Chondrocyte (in vitro differentiated cells): ENCODE data around the gene PLEKHG2. TPM values are rescaled to one million over a fixed set of nuclear protein-coding genes. Genes with fewer than 3 reads are reported as not detected.

ENCODE experiments used
- DNase-seq: peaks from one replicate; pipeline ENCODE4 v3.0.0; 2021; ENCODE audit warnings: mixed read lengths, low spot score
- H3K27ac Mint-ChIP-seq: one replicate; pipeline ENCODE4 v1.8.0; 2021; ENCODE audit warnings: mild to moderate bottlenecking, moderate library complexity, mixed read lengths; ENCODE audit not compliant: unreplicated experiment
- H3K27me3 Mint-ChIP-seq: 2 replicates; pipeline ENCODE4 v1.8.0; 2021; ENCODE audit warnings: low read depth, mixed read lengths
- H3K36me3 Mint-ChIP-seq: 2 replicates; pipeline ENCODE4 v1.8.0; 2021; ENCODE audit warnings: low read depth, mixed read lengths
- H3K4me1 Mint-ChIP-seq: 2 replicates; pipeline ENCODE4 v1.8.0; 2021; ENCODE audit warnings: low read depth, mild to moderate bottlenecking, mixed read lengths
- H3K4me3 Mint-ChIP-seq: one replicate; pipeline ENCODE4 v1.8.0; 2021; ENCODE audit warnings: mild to moderate bottlenecking, moderate library complexity, mixed read lengths; ENCODE audit not compliant: unreplicated experiment
- H3K9me3 Mint-ChIP-seq: 2 replicates; pipeline ENCODE4 v1.8.0; 2021; ENCODE audit warnings: low read depth, mixed read lengths
- CTCF ChIP-seq: fragments of 200-600 bp; sonication (generic); IDR thresholded peaks from 2 replicates; pipeline ENCODE4 v1.5.0; 2021; ENCODE audit warnings: antibody characterized with exemption, mild to moderate bottlenecking, moderate library complexity
- total RNA-seq: library from RNA; stranded (reverse); gene quantifications from 3 replicates; pipeline ENCODE4 v1.2.1, GENCODE V29; 2021

The PLEKHG2 gene
- total RNA-seq, 1 donor from 2014 or later, result 150 TPM

- Mint-ChIP-seq H3K27me3 (no peaks in the 10 kb centered on the region), H3K4me3 (peak overlapping the region; percentile 97), H3K9me3 (no peaks in the 10 kb centered on the region), H3K27ac (peak overlapping the region; percentile 98), H3K36me3 (peaks cover 24% of the 10 kb centered on the region), H3K4me1 (peaks cover 29% of the 10 kb centered on the region)
- DNase-seq, result no peak
- no peak for TF ChIP-seq CTCF
These were observed 22.1 kb upstream of the PLEKHG2 start for GRCh38 chr19:39390451-39390750.

GRCh38 chr19:39390751-39391437 is 21.6 kb upstream of the PLEKHG2 start, which contains the start of the genes MED29 and PAF1:
TSS of gene MED29 (plus strand) at chr19:39391378. CDS start at chr19:39391423, 45 bp downstream.
TSS of gene PAF1 (minus strand) at chr19:39391106. CDS start at chr19:39390864, 242 bp downstream.
- H3K36me3 Mint-ChIP-seq, result peaks cover 23% of the 10 kb centered on the region
- H3K4me3 Mint-ChIP-seq, result peak within 1 kb of the TSS; percentile 97
- H3K4me1 Mint-ChIP-seq, result peaks cover 29% of the 10 kb centered on the region

GRCh38 chr19:39397360-39398296 is 14.8 kb upstream of the PLEKHG2 start:
- peaks cover 6% of the 10 kb centered on the region for H3K36me3 Mint-ChIP-seq
- no peak for DNase-seq
- peaks cover 35% of the 10 kb centered on the region for H3K4me1 Mint-ChIP-seq
- peak overlapping the region; percentile 86 for H3K27ac Mint-ChIP-seq
- no peaks in the 10 kb centered on the region for H3K9me3 Mint-ChIP-seq
- TF ChIP-seq CTCF, result peak; percentile 96
- no peaks in the 10 kb centered on the region for H3K27me3 Mint-ChIP-seq
- H3K4me3 Mint-ChIP-seq, result no peak overlapping the region

More at GRCh38 chr19:39390751-39391437, 21.6 kb upstream of the PLEKHG2 start, which contains the start of the genes MED29 and PAF1:
- Mint-ChIP-seq H3K27me3 (no peaks in the 10 kb centered on the region), H3K27ac (peak within 1 kb of the TSS; percentile 98), H3K9me3 (no peaks in the 10 kb centered on the region)
- no peak for DNase-seq
- TF ChIP-seq CTCF, result peak; percentile 26

- Mint-ChIP-seq H3K27me3 (no peaks in the 10 kb centered on the region), H3K4me1 (peaks cover 41% of the 10 kb centered on the region), H3K36me3 (peaks cover 6% of the 10 kb centered on the region), H3K27ac (peak overlapping the region; percentile 86), H3K4me3 (no peak overlapping the region), H3K9me3 (no peaks in the 10 kb centered on the region)
- no peak for TF ChIP-seq CTCF
- no peak for DNase-seq
These were observed 14.1 kb upstream of the PLEKHG2 start for GRCh38 chr19:39398297-39398864.

- DNase-seq, result no peak
- Mint-ChIP-seq H3K27me3 (no peaks in the 10 kb centered on the region), H3K4me1 (peaks cover 47% of the 10 kb centered on the region), H3K36me3 (peaks cover 4% of the 10 kb centered on the region), H3K27ac (no peak overlapping the region), H3K4me3 (no peak overlapping the region), H3K9me3 (no peaks in the 10 kb centered on the region)
- no peak for TF ChIP-seq CTCF
These were observed 12.8 kb upstream of the PLEKHG2 start for GRCh38 chr19:39399668-39400050.
